Inferior parietal cortex (tissue), 1 donor: ENCODE results near the gene SLC39A8.
"Not testable (repeated sequence)": the region's sequence is repeated elsewhere in the genome, so short reads cannot be mapped to it uniquely, and the experiment has no call there.

Experiments used
- DNase-seq: peaks from one replicate; pipeline ENCODE4 v3.0.0-alpha.2; 2016; ENCODE audit errors: extremely low spot score

The SLC39A8 gene

DNA sequence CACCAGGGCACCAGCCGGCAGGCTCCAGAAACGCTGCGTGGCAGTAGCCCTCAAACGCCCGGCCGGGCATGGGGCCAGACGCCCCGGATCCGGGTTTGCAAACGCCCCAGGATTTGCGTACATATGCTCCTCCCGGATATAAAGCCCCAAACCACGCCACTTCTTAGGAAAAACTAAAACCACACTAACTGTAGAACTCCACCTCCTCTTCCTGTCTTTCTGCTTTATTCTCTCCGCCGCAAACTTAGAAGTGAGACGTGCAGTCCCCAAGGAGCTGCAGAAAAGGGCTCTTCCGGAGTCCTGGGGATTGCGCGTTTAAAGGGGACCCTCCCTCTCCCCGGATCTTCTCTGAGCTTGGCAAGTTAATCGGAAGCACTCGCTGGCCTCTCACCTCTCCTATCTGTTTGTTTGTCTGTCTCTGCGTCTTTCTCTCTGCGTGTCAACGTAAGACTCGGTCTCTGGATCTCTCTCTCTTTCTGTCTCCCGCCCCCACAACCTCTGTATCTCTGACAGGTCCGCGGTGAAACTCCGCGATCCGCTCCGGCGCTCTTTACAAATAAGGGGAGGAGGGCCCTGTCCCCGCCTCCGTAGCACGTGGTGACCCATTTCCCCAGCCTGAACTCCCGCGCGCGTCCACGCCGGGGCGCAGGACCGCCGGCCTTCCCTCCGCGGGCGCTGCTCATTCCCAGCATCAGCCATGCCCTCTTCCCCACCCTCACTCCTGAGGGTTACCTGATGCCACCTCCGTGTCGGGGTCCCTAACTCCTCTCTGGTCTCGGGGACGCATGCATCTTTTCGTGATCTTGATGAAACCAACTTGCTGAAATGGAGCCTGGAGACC is at the start of gene SLC39A8:
Gene SLC39A8 (minus strand): TSS at position 529 of the 841 bp plus-strand sequence. CDS start 820 bp downstream, outside the sequence.
- peak; percentile 75 for DNase-seq

DNA sequence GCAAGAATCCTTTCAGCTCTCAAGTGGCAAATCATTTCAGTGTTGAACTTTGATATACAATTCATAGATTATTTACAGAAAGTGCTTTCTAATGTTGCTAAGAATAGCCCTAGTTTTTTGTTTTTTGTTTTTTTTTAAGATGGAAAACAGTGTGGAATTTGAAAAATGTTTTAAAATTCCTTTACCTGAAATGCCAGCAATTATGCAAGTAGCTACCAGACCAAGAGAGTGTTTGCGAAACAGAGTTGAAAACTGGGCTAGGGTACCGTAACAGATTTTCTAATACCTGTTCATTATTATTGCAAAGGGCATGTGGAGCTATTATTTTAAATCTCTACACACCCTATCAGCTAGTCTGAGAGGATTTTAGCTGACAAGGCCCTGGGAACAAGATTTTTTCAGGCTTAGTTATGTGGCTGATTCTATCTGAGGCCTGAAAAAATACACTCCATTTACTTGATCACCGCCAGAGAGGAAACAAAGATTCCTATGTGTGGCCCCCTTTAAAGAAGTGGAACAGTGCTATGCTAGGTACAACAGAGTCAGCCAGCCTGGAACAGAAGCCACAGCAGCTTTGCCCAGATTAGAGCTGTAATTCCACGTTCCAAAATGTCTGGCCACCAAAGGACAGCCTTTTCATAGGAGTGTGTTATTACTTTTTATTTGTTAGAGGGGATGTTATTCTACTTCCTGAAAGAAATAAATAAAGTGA is 46.9 kb upstream of the SLC39A8 start:
- DNase-seq, result no peak

DNA sequence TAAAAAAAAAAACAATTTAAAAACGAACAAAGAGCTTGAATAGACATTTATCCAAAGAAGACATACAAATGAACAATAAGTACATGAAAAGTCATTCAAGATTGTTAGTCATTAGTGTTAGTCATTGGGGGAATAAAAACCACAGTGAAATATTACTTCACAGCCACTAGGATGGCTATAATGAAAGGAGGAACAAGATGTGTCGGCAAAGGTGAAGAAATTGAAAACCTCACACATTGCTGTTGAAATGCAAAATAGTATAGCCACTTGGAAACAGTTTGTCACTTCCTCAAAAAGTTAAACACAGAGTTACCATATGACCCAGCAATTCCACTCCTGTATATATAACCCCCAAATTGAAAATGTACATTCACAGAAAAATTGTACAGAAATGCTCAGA is 45.2 kb upstream of the SLC39A8 start:
- DNase-seq, result no peak

DNA sequence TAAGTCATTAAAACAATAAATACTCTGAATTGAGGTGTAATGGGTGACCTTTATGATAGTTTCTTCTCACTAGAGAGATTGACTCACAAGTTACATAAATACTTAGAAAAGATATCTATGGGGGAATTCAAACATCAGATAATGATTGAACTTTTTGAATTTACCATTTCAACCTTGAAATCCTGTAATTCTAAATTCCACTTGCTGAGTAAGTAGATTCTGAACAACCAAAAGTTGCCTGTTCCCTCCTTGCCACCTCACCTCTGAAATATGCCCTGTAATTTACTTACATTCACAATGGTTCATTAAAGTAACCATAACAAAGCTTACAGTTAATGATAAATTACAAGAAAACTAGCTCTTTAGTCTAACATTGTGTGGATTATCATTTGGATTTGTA is 43.3 kb upstream of the SLC39A8 start:
- DNase-seq, result no peak

DNA sequence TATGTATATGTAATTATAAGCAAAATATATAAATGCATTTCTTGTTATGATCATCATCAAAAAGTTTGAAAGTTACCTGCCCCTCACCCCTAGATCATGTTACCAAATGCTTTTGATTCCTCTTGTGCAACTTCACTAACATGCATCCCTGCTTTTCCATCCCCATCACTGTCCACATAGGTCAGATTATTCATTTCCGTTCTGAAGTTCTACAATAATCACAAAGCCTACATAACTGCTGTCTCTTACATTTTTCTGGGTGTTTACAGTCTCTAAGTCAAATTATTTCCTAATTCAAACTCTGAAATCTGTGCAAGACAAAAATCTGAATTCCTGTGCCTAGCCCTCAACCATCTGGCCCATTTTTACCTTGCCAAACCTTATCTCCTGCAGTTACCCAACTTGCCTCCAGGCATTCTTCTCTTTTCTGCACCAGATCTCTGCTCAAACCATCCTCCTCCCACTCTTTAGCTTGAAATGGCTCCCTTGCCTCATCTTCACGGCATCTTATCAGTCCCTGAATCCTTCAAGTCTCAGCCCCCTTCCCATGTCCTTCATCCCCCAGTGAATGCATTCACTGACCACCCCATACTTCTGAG is 42.4 kb upstream of the SLC39A8 start:
- no peak for DNase-seq

DNA sequence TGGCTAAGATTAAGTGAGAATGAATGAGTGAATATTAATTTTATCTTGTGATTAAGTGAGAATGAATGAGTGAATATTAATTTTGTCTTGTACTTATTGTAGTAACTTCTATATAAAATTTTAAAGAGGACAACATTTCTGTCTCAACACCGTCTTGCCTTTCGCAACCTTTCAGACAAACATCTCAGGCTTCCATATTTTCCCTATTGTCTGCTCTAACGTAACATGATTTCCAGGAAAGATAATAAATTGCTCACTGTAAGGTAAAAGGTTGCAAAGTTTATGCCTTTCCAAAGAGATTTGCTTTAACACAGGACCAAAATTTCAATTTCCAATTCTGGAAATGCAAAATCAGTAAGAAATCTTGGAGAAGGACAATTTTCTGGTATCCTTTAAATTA is 41.7 kb upstream of the SLC39A8 start:
- DNase-seq, result no peak

DNA sequence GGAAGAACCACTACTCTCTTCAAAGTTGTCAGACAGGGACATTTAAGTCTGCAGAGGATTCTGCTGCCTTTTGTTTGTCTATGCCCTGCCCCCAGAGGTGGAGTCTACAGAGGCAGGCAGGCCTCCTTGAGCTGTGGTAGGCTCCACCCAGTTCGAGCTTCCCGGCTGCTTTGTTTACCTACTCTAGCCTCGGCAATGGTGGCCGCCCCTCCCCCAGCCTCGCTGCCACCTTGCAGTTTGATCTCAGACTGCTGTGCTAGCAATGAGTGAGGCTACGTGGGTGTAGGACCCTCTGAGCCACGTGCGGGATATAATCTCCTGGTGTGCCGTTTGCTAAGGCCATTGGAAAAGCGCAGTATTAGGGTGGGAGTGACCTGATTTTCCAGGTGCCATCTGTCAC is 35.0 kb upstream of the SLC39A8 start:
- DNase-seq, result not testable (repeated sequence)

DNA sequence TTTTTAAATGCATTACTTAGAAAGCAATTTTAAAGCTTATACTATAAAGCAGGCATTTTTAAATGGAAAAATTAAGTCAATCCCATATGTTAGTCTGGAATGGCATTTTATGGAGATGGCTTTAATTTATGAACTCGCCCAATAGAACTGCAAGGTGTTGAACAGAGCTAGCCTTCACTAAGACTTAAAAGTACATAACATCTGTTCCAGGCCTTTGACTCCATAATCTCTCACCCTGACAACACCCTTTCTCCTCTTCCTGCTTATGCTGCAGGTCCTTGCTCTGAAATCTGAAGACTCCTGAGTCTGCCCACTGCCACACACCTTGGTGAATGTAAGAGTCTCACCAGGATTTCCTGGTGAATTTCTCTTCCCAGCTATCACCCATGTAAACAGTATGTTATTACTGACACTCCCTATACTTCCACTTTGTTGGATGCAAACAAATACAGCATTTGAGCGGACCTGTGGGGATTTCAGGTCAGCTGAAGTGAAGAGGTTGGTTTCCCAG is 17.7 kb upstream of the SLC39A8 start:
- DNase-seq, result peak; percentile 22

DNA sequence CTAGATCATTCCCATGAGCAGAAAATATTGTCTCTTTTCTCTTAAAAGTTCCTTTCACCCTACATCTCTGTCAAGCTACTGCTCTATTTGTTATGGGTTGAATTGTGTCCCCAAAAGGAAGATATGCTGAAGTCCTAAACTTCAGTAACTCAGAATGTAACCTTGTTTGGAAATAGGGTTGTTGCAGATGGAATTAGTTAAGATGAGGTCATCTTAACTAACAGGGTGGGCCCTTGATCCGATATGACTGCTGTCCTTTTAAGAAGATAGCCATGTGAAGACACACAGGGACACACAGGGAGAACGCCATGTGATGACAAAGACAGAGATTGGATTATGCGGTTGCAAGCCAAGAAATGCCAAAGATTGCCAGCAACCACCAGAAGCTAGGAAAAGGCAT is 12.8 kb upstream of the SLC39A8 start:
- DNase-seq, result no peak

DNA sequence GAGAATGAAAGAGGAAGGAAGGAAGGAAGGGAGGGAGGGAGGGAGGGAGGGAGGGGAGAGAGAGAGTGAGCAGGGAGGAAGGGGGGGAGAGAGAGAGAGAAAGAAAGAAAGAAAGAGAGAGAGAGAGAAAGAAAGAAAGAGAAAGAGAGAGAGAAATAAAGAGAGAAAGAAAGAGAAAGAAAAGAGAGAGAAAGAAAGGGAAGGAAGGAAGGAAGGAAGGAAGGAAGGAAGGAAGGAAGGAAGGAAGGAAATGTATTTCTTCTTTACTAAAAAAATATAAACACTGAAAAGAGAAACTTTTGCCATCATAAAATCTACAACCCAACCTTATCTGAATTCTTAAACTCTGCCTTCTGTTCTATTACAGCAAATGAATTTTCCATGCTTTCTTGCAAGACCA is 12.4 kb upstream of the SLC39A8 start:
- not testable (repeated sequence) for DNase-seq

DNA sequence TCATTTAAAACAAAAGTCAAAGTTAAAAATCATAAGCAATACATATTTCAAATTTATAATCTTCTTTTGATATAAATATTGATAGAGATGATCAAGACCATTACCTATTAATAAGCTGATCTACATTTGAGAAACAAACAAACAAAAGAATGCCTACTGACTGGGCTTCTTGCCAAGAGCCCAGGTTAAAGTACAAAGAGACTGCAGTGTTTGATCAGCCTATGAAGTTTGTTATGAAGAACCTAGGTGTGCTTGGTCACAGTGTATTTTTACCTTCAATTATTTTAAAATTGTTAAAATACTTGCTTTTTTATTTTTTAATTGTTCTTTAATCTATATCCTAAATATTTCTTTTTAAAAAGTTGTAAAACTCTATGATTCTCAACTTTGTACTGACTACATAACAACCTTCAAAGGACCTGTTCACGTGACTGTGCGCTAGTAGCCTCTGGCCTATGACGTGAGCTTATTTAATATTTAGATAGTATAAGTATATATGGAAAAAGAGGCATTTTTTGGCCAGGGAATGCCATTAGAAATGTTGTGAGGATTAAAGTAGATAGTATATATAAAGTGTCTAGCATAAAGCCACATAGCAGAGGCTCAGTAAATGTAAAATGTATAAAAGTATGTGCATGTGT is 11.4 kb upstream of the SLC39A8 start:
- DNase-seq, result no peak

DNA sequence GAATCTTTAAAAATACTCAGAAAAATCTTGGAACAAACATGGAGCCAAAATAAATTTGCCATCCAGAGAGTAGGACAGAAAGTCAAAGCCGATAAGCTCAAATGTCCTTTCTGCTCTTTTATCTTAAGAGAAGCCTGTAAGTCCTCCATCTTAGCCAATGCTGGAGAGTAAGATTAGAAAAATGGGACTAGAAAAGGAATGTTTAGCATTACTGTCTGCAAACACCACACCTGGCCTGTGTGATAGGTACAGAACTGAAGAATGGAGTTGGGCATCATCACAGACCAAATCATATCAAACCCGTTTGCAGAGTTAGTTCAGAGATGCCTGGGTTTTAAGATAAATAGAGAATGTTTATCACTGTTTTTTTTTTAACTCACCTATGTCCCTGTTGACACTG is 10.5 kb upstream of the SLC39A8 start:
- no peak for DNase-seq

DNA sequence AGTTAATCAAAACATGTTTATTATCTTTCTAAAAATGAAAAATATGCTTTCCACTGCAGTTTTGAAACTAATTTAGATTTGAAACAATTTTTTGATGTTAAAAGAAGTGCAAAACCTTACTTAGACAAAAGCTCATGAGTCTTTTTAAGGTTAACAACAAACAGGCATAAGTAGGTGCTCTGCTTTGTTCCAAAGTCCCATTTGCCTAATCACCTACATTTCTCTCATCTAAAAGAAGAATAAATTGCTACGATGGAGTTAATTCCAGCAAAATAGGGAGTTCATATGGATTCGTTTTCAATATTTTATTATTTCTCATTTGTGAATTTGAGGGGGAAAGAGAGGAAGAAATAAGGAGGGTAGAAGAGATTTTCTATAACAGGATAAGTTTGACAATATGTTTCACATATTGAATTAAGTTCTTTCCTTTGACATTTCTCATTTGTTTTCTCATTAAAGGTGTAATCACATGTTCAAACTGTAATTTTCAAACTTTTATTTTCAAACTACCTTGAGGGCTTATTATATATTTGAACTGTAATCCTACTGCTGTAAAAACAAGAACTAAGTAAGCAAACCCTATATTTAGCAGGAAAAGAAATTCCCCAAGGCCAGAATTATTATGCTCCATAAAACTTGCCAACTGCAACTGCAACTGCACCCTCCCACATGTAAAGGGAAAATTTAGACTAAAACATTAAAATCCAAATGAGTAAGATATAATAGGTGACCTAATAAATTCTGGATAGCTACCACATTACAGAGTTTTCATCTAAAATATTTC is 9.6 kb upstream of the SLC39A8 start:
- DNase-seq, result no peak

DNA sequence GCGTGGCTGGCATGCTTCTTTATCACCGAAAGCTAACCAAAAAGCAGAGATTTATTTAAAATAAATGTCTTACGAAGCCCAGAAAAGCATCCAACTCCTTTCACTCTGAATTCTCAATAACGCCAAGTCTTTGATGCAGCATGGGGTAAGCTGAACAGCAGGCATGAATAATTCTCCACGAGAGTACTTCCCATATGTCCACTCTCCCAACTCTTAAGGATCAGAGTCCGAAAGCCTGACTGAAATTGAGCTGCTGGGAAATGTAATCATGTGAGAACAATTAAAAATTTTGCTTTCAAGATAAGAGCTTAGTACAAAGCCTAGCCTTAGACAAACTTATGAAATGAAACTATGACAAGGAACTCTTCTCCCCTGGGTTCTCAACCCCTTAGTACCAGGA is 7.5 kb upstream of the SLC39A8 start:
- DNase-seq, result no peak

DNA sequence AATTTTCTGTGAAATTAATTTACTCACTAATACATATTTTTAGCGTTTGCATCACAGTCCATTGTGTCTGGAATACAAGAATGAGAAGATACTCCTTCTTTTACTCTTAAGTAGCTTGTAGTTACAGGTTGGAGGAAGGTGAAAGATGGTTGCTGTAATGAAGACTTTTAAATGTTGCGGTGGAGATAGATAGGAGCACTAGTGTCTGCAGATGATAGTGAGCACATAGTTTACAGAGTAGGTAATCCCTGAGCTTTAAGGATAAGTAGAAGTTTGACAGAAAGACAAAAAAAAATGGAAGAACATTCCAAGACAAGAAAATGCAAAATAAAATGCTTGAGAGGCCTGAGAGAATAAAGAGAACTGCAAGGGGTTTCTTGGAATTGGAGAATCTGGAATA is 5.4 kb upstream of the SLC39A8 start:
- DNase-seq, result no peak

DNA sequence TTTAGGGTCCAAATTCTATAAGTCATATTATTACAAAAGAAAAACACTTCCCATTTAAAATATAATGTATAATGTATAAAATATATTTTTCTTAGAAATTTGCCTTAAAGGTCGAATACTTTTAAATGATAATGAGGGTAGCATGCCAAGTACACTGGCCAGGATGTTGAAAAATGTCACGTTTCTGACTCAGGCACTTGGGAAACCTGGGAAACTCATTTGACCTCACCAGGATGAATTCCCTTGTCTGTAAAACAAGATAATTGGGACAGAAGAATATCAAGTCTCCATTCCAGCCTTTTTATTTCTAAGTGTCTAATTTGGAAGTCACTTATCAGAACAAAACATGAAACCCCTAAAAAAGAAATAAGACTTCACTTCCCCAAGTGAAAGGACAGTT is 3.4 kb upstream of the SLC39A8 start:
- DNase-seq, result no peak

DNA sequence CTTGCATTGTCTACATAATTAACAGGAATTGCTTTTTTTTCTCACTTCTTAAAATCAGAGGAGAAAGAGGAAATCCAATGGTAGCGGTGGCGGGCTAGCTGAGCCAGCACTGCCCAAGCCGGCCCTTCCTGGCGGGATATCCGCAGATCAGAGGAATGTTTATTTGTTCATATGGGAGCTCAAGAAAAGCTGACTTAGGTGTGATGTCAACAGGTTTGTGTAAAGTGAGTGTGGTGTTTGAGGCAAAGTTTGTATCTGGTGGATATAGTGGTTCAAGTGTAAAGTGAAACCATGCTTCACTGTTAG is 466 bp upstream of the SLC39A8 start:
- no peak for DNase-seq

DNA sequence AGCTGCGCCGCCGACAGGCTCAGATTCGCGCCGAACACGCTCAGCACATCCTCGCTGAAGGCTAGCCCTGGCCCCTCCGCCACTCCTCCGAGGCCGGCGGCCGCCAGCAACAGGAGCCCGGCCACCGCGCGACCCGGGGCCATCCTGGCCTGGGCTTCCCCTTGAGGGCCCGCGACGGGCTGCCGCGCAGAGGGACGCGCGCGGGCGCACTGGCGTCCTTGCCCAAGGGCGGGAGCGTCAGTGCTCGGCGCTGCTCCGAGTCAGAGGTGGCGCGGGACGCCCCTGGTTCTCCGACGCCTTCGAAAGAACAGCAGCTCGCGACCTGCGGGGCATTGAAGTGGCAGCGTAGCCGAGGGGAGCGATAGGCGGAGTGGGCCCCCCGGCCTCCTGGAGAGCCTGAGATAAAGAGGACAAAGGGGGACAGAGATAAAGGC is 745 bp downstream of the SLC39A8 start:
- DNase-seq, result peak; percentile 23

DNA sequence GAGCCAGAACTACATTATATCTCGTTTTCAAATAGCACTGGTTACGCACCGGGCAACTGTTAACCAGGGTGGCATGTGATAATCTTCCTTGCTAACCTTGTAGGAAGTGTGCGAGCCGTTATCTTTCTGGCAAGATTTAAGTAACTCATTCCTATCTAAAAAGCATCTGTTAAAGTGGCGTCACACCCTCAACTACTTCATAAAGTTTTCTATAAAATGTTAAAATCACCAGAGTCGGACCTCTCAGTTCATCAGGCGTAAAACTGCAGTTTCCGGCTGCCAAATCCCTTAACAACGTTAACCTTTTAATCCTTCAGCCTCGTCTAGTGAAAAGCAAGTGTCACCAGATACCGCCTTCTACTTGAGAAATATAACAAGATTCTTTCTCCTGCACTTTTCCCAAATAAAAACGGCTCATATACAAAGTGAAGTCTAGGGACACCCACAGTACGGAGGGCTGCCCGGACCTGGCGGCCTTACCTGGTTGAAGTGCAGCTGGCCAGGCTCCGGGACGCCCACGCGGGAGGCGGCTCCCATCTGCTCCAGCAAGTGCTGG is 1.2 kb downstream of the SLC39A8 start:
- peak; percentile 40 for DNase-seq

DNA sequence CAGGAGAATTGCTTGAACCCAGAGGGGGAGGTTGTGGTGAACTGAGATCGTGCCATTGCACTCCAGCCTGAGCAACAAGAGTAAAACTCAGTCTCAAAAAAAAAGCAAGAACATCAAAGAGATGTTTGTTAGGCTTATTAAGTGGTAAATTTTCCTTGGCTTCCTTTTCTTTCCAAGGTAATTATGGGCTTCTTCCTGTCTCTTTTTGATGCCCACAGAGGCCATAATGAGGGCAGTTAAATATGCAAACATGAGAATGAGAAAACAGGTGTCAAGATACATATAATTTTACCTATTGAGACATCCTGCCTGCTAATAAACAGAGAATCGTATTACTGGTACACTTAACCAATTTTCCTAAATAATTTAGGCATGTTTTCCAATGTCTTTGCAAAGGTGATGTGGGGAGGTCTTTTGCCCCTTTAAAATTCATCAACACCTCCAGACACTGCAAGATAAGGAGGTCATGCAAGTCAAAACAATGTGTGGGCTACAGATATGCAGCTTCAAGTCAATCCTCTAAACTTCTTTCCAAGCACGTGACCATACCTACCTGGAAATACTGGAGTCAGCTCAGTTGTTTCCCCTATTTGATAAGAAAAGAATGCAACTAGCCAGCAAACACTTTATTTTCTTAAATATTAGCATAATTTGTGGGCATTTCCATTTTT is 2.7 kb downstream of the SLC39A8 start:
- no peak for DNase-seq

DNA sequence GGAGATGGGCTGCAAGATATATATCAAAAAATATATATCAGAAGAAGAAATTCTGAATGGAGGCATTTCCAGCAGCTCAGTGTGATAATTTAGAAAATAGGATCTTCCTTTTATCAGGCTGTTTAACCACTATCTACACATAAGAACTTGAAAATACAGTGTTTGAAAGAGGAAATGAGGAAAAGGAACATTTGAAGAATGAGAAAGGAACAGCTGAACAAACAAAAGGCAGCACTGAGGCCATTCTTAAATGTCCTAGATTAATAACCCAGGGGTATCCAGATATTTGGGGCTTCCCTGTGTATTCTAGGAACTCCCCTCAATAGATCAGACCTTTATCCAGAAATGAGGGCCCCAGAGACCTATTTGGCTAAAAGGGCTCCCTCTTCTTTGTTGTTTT is 4.1 kb downstream of the SLC39A8 start:
- no peak for DNase-seq
